A673 (cell line): ENCODE results near the gene SLIT1.

Source experiments
- EZH2 ChIP-seq: fragments of 200-600 bp; sonication (generic); IDR thresholded peaks from 2 replicates; pipeline ENCODE4 v1.6.1; 2017; ENCODE audit warnings: borderline replicate concordance, low read depth, mild to moderate bottlenecking, mixed read lengths, antibody characterized with exemption, low read length; ENCODE audit not compliant: poor library complexity, severe bottlenecking
- TF ChIP-seq, protein P1 (sequence below): fragments of 300-800, 200-600 bp; sonication (generic); conservative IDR thresholded peaks from 2 replicates; pipeline ENCODE4 v1.5.1; 2017; ENCODE audit warnings: low read depth, mild to moderate bottlenecking, antibody characterized with exemption, low read length, moderate library complexity, mixed read lengths

DNA sequence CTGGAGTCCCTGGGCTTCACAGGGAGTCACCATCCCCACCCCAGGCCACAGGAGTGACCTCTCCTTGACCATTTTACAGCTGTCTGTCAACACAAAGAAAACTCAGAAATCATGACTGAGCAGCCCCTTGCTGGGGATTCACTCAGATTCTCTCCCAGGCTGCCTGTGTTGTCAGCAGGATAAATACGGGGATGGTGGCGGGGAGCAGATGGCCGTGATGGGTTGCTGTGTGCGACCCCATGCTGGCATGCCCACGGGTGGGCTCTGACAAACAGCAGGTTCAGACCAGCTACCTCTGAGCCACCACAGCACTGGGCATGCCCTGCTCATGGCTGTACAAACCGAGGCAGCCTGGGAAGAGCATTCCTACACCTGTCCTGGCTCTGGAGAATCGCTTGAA is 136.1 kb downstream of the SLIT1 start:
- TF ChIP-seq, protein P1, sequence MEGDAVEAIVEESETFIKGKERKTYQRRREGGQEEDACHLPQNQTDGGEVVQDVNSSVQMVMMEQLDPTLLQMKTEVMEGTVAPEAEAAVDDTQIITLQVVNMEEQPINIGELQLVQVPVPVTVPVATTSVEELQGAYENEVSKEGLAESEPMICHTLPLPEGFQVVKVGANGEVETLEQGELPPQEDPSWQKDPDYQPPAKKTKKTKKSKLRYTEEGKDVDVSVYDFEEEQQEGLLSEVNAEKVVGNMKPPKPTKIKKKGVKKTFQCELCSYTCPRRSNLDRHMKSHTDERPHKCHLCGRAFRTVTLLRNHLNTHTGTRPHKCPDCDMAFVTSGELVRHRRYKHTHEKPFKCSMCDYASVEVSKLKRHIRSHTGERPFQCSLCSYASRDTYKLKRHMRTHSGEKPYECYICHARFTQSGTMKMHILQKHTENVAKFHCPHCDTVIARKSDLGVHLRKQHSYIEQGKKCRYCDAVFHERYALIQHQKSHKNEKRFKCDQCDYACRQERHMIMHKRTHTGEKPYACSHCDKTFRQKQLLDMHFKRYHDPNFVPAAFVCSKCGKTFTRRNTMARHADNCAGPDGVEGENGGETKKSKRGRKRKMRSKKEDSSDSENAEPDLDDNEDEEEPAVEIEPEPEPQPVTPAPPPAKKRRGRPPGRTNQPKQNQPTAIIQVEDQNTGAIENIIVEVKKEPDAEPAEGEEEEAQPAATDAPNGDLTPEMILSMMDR, result no peak
- TF ChIP-seq EZH2, result no peak
